K562 (cell line): ENCODE results near the gene CTSW. TPM values are rescaled to one million over a fixed set of nuclear protein-coding genes. Genes with fewer than 3 reads are reported as not detected.

Source experiments
- E2F8 ChIP-seq: fragments of 450-650 bp; IDR thresholded peaks from 2 replicates; pipeline ENCODE4 v1.7.1; 2018; ENCODE audit warnings: mild to moderate bottlenecking, low read depth; ENCODE audit not compliant: partially characterized antibody
- ELF2 ChIP-seq: fragments of 250-450 bp; sonication (Bioruptor Pico); IDR thresholded peaks from 2 replicates; pipeline ENCODE4 v1.5.0; 2021; ENCODE audit warnings: mild to moderate bottlenecking
- FOXM1 ChIP-seq, 2 experiments: fragments of 450-650 bp in 1 of 2; sonication (generic) in 1 of 2; formaldehyde crosslinking in 1 of 2; IDR thresholded peaks; 2 replicates each; pipeline versions ENCODE4 v1.6.1 to v1.9.0; 2017 to 2022; ENCODE audit warnings: low read depth in 2 of 2, mild to moderate bottlenecking in 2 of 2, missing genetic modification reagents in 1 of 2, moderate library complexity in 1 of 2
- GABPB1 ChIP-seq: sonication (generic); formaldehyde crosslinking; IDR thresholded peaks from 2 replicates; pipeline ENCODE4 v1.8.0; 2022; ENCODE audit warnings: mild to moderate bottlenecking, missing genetic modification reagents
- LCOR ChIP-seq: sonication (generic); formaldehyde crosslinking; IDR thresholded peaks from 2 replicates; pipeline ENCODE4 v1.8.0; 2022; ENCODE audit warnings: mild to moderate bottlenecking, missing genetic modification reagents
- MED1 ChIP-seq: sonication (generic); formaldehyde crosslinking; IDR thresholded peaks from 2 replicates; pipeline ENCODE4 v1.8.1; 2023; ENCODE audit warnings: missing genetic modification reagents, borderline replicate concordance
- POLR2A ChIP-seq: fragments of 450-650 bp; conservative IDR thresholded peaks from 2 replicates; pipeline ENCODE4 v1.6.1; 2016
- POLR2AphosphoS2 ChIP-seq: IDR thresholded peaks from 2 replicates; pipeline ENCODE4 v1.6.1; 2012; ENCODE audit warnings: low read length, improper control_type of control experiment
- POLR2B ChIP-seq: fragments of 450-650 bp; IDR thresholded peaks from 2 replicates; pipeline ENCODE4 v1.6.1; 2018; ENCODE audit warnings: low read depth; ENCODE audit not compliant: partially characterized antibody
- SETDB1 ChIP-seq: IDR thresholded peaks from one replicate; pipeline ENCODE4 v1.6.1; 2012; ENCODE audit warnings: low read length, control low read depth, inconsistent platforms
- TAF7 ChIP-seq: fragments of 450-650 bp; IDR thresholded peaks from 2 replicates; pipeline ENCODE4 v1.6.1; 2016; ENCODE audit warnings: missing genetic modification characterization, missing compliant biosample characterization
- TFE3 ChIP-seq: fragments of 450-650 bp; formaldehyde crosslinking; IDR thresholded peaks from 2 replicates; pipeline ENCODE4 v1.4.0; 2020; ENCODE audit warnings: mild to moderate bottlenecking, mixed read lengths
- TRIM28 ChIP-seq: fragments of 450-650 bp; IDR thresholded peaks from 2 replicates; pipeline ENCODE4 v1.6.1; 2017
- ZKSCAN3 ChIP-seq: fragments of 250-450 bp; sonication (Bioruptor Pico); IDR thresholded peaks from 2 replicates; pipeline ENCODE4 v1.4.0; 2020
- polyA plus RNA-seq, 8 experiments: library from polyadenylated mRNA; depleted of rRNA in 4 of 8; stranded (reverse) in 5 of 8; unstranded in 3 of 8; fragments of >200 nt; fragmentation: Nextera tagmentation in 2 of 8; fragmentation: Illumina TruSeq in 1 of 8; extraction: Ambion mirVana in 2 of 8; extraction: Trizol in 1 of 8; gene quantifications; 2 replicates each; pipeline versions ENCODE4 v1.2.1 to v1.2.3, GENCODE V29; 2011 to 2014; ENCODE audit warnings: inconsistent platforms in 1 of 8, missing spikeins in 1 of 8
- total RNA-seq, 7 experiments: library from RNA; depleted of rRNA in 6 of 7; stranded (reverse); fragments of >200 nt in 6 of 7; fragmentation: Illumina TruSeq in 2 of 7; extraction: Trizol in 2 of 7; gene quantifications; 2 replicates each; pipeline versions ENCODE4 v1.2.1 to v1.2.3, GENCODE V29; 2011 to 2021; ENCODE audit warnings: low replicate concordance in 1 of 7
- TF ChIP-seq, protein P1 (sequence below): fragments of 450-650 bp; IDR thresholded peaks from 2 replicates; pipeline ENCODE4 v1.6.1; 2016; ENCODE audit warnings: missing biosample characterization, missing genetic modification characterization
- TF ChIP-seq, protein P2 (sequence below): fragments of 250-450 bp; sonication (Bioruptor Pico); IDR thresholded peaks from 2 replicates; pipeline ENCODE4 v1.4.0; 2020; ENCODE audit warnings: mild to moderate bottlenecking, moderate library complexity, borderline replicate concordance
- TF ChIP-seq, protein P3 (sequence below): fragments of 200-800 bp; sonication (Bioruptor generic); IDR thresholded peaks from 2 replicates; pipeline ENCODE4 v1.6.1; 2017; ENCODE audit warnings: missing genetic modification characterization, missing compliant biosample characterization

The CTSW gene
- total and polyA plus RNA-seq, 9 of the 15 experiments (the other 6 are each of a cell fraction or from before 2014, with no cell fraction given): 0.04 TPM; not detected in 8

- TF ChIP-seq POLR2AphosphoS2 (no peak), MED1 (CRISPR knock-in tag) (no peak), GABPB1 (CRISPR knock-in tag) (peak; percentile 98), POLR2B (peak; percentile 82), ZKSCAN3 (CRISPR knock-in tag) (no peak), E2F8 (peak; percentile 87), TAF7 (tag) (no peak), POLR2A (peak; percentile 89), FOXM1 (IDR thresholded peaks at IDR 0.05; ENCODE audit: low read depth) (no peak), FOXM1 (CRISPR knock-in tag; IDR thresholded peaks at IDR 0.05; ENCODE audit: low read depth) (no peak), TRIM28 (no peak), LCOR (CRISPR knock-in tag) (peak; percentile 90), ELF2 (CRISPR knock-in tag) (peak; percentile 93), SETDB1 (no peak), TFE3 (CRISPR knock-in tag) (no peak)
- TF ChIP-seq, protein P1, sequence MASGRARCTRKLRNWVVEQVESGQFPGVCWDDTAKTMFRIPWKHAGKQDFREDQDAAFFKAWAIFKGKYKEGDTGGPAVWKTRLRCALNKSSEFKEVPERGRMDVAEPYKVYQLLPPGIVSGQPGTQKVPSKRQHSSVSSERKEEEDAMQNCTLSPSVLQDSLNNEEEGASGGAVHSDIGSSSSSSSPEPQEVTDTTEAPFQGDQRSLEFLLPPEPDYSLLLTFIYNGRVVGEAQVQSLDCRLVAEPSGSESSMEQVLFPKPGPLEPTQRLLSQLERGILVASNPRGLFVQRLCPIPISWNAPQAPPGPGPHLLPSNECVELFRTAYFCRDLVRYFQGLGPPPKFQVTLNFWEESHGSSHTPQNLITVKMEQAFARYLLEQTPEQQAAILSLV (tag): no peak
- TF ChIP-seq, protein P2, sequence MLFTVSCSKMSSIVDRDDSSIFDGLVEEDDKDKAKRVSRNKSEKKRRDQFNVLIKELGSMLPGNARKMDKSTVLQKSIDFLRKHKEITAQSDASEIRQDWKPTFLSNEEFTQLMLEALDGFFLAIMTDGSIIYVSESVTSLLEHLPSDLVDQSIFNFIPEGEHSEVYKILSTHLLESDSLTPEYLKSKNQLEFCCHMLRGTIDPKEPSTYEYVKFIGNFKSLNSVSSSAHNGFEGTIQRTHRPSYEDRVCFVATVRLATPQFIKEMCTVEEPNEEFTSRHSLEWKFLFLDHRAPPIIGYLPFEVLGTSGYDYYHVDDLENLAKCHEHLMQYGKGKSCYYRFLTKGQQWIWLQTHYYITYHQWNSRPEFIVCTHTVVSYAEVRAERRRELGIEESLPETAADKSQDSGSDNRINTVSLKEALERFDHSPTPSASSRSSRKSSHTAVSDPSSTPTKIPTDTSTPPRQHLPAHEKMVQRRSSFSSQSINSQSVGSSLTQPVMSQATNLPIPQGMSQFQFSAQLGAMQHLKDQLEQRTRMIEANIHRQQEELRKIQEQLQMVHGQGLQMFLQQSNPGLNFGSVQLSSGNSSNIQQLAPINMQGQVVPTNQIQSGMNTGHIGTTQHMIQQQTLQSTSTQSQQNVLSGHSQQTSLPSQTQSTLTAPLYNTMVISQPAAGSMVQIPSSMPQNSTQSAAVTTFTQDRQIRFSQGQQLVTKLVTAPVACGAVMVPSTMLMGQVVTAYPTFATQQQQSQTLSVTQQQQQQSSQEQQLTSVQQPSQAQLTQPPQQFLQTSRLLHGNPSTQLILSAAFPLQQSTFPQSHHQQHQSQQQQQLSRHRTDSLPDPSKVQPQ (CRISPR knock-in tag): no peak
- TF ChIP-seq, protein P3, sequence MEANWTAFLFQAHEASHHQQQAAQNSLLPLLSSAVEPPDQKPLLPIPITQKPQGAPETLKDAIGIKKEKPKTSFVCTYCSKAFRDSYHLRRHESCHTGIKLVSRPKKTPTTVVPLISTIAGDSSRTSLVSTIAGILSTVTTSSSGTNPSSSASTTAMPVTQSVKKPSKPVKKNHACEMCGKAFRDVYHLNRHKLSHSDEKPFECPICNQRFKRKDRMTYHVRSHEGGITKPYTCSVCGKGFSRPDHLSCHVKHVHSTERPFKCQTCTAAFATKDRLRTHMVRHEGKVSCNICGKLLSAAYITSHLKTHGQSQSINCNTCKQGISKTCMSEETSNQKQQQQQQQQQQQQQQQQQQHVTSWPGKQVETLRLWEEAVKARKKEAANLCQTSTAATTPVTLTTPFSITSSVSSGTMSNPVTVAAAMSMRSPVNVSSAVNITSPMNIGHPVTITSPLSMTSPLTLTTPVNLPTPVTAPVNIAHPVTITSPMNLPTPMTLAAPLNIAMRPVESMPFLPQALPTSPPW (CRISPR knock-in tag): peak; percentile 96
Measured at GRCh38 chr11:65888163-65888814, 8.7 kb downstream of the CTSW start, which contains the start of gene FIBP (continued).
